ENCODE results near the gene MBOAT1.

MBOAT1 gene

DNA sequence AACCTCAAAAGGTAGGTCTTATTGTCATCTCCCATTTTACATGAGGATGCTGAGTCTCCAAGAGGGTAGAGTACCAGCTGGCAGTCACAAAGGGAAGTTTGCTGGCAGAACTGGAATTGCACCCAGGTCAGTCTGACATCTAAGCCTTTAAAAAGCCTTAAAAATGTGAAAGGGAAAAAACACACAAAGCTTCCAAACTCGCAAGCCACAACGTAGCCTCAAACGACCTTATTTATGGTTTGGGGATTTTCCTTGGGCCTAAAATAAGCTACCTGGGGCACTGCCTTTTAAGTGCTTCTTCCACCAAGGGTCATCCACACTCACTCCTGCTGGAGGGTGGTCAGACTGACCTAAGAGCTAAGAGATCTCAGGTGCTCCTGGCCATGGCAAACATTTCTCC, 2.1 kb downstream of the MBOAT1 start:
- TF ChIP-seq, protein P1, sequence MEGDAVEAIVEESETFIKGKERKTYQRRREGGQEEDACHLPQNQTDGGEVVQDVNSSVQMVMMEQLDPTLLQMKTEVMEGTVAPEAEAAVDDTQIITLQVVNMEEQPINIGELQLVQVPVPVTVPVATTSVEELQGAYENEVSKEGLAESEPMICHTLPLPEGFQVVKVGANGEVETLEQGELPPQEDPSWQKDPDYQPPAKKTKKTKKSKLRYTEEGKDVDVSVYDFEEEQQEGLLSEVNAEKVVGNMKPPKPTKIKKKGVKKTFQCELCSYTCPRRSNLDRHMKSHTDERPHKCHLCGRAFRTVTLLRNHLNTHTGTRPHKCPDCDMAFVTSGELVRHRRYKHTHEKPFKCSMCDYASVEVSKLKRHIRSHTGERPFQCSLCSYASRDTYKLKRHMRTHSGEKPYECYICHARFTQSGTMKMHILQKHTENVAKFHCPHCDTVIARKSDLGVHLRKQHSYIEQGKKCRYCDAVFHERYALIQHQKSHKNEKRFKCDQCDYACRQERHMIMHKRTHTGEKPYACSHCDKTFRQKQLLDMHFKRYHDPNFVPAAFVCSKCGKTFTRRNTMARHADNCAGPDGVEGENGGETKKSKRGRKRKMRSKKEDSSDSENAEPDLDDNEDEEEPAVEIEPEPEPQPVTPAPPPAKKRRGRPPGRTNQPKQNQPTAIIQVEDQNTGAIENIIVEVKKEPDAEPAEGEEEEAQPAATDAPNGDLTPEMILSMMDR (IDR thresholded peaks at IDR 0.05; ENCODE audit: extremely low read depth, missing control alignments), result no peak
- DNase-seq (ENCODE audit: low spot score), result no peak

DNA sequence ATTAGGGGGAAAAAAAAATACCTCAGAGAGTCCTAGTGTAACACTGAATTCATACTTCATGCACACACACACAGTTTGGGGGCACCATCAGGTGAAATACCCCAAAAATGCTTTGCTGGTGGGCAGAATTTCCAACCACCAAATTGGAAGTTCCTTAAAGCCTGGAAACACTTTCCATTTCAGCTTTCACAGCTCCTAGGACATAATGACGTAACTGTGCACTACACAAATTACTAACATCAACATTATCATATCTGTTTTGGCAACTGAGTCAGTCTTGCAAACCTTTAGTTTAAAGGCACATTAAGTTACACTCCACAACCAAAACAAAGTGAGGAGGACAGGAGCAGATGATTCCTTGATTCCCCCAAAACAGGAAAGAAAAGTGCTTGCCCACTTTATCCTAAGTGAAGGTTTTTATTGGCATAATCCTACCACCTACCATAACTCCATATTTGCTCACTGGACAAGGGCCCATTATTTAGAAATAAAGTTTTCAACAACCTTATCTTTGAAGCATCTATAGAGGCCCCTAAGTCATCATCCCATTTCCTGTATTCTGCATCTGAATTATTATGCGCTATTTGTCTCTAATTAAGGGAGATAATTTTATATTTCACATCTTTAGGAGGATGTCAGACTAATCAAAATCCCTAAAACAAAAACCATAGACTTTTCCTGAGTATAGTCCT, 3.4 kb downstream of the MBOAT1 start:
- TF ChIP-seq, protein P1 (IDR thresholded peaks at IDR 0.05; ENCODE audit: extremely low read depth, missing control alignments), result no peak

DNA sequence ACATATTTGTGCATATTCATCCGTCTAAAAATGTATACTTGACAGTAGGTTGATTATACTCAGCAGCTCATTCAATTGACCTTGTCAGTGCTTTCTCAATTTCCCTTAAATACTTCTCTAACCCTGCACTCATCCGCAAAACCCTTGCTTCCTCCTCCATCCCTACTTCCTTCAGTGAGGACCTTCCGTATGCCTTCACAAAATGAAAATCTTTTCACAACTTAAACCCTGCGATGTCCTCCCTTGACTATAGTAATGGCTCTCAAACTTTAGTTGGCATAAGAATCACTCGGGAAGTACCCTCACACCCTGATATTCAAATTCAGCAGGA, 5.2 kb downstream of the MBOAT1 start:
- TF ChIP-seq, protein P1 (IDR thresholded peaks at IDR 0.05; ENCODE audit: extremely low read depth, missing control alignments), result no peak
- DNase-seq (ENCODE audit: low spot score), result no peak

More for the DNA sequence above, 3.4 kb downstream of the MBOAT1 start:
- DNase-seq (ENCODE audit: low spot score), result no peak

DNA sequence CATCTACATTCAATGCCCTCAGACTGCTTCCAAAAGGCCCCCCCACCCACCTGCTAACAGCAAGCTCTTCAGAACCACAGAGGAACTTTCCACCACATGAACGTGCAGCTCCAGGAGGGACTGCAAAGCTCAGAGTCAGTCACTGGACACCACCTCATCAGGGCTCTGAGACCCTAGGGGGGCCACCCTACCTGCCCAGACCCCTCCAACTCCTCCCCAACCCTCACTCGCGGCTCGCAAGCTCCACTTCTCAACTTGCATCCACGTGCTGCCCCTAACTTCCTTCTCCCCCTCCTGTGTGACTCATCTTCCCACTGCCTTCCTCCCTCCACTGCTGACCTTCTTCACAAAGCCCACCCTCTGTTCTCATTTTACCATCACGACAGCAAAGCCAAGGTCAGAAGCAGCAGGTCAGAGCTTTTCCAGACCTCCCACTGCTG, 6.5 kb downstream of the MBOAT1 start:
- DNase-seq (ENCODE audit: low spot score), result no peak

DNA sequence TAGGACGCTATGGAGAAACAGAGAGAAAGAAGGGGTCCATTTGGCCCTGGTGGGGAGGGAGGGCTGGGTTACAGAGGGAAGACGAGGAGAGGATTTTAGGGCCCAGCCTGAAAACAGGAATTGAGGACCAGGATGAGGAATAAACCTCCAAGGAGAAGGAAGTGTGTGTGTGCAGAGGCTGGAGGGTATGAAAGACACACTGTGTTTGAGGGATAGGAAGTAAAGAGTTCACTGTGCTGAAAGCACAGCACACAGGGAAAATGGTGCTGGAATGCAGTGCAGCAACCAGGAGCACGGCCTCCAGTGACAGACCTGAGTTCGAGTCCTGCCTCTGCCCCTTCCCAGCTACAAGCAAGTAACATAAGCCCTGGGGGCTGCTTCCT, 7.8 kb downstream of the MBOAT1 start:
- TF ChIP-seq, protein P1 (IDR thresholded peaks at IDR 0.05; ENCODE audit: extremely low read depth, missing control alignments), result no peak
- no peak for DNase-seq (ENCODE audit: low spot score)

More for the DNA sequence above, 6.5 kb downstream of the MBOAT1 start:
- TF ChIP-seq, protein P1 (IDR thresholded peaks at IDR 0.05; ENCODE audit: extremely low read depth, missing control alignments), result no peak

DNA sequence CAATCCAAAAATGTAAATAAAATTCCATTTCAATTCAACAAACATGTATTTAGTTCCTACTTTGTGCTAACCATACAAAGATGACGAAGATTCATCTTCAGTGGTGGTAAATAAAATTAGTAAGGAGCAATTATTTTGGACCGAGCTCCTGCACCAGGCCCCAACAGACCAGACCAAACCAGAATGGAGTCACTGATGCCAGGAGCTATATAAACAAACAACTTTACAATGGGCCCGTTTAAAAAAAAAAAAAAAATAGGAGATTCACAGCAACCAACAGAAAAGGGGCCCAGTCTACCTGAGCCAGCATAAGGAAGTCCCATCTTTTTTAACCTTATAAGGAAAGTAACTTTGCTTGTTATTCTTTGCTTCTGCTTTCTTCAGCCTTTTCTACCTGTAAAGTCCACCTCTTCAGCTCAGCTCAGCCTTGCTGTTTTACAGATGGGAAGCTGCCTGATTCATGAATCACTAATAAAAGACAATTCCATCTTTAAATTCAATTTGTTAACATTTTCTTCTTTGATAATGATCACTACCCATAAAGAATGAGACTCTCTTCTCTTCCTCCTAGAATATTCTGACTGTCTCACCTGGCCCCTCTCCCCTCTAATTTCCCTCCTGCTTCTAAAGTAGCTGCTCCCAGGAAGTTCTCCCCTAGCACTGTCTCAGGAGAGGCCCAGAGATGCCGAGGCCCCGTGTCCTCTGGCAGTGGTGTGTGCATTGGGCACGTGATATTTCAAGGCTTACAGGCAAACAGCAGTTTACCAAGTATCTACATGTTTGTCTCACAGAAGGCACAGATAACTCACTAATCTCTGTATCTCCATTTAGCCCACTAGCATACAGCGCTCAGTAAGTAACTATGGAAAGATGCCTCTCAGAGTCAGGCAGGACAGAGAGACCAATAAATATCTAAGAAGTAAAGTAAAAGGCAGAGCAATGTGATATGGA, 8.4 kb downstream of the MBOAT1 start:
- TF ChIP-seq, protein P1 (IDR thresholded peaks at IDR 0.05; ENCODE audit: extremely low read depth, missing control alignments), result no peak
- no peak for DNase-seq (ENCODE audit: low spot score)

DNA sequence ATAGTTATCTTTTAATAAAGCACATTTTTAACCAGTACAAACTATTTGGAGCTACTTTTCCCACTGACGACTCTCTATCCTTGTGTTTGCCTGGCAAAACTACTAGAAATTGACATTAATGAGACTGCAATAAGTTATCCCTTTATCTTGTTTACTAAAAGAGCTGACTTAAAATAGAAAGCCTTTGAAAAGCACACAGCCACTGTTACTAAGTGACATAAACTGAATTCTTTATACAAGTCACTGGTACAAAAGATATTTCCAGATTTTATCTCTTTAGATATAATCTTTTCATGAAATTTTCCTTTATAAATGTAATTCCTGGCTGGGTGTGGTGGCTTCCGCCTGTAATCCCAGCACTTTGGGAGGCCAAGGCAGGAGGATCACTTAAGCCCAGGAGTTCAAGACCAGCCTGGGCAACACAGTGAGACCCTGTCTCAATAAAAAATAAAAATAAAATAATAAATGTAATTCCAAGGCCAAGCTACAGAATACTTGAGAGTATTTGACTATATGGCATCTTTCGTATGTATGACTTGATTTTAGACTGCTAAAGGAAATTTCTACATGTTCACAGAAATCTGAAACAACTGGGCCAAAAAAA, 9.5 kb downstream of the MBOAT1 start:
- no peak for DNase-seq (ENCODE audit: low spot score)
- TF ChIP-seq, protein P1 (IDR thresholded peaks at IDR 0.05; ENCODE audit: extremely low read depth, missing control alignments), result no peak
